PFSK-1 (cell line): ENCODE measurements around the gene CDH8.

Source experiments
- FOXP2 ChIP-seq: optimal IDR thresholded peaks from 2 replicates; pipeline ENCODE3; 2011; ENCODE audit warnings: borderline replicate concordance, control low read depth, inconsistent platforms; ENCODE audit not compliant: insufficient read depth; ENCODE audit errors: extremely low read length, extremely low read depth
- POLR2AphosphoS5 ChIP-seq: IDR thresholded peaks from 2 replicates; pipeline ENCODE4 v1.6.1; 2012; ENCODE audit warnings: low read depth, mild to moderate bottlenecking, control low read depth, low read length, moderate library complexity
- REST ChIP-seq, 2 experiments: IDR thresholded peaks; 2 replicates each; pipeline versions ENCODE4 v1.6.1 to v1.8.0; 2011 to 2012; ENCODE audit warnings: low read depth in 2 of 2, low read length in 2 of 2, control low read depth in 1 of 2, inconsistent platforms in 1 of 2, mild to moderate bottlenecking in 1 of 2, moderate library complexity in 1 of 2; ENCODE audit not compliant: insufficient read depth in 1 of 2
- SIN3A ChIP-seq: IDR thresholded peaks from 2 replicates; pipeline ENCODE4 v1.6.1; 2012; ENCODE audit warnings: mild to moderate bottlenecking, low read length, moderate library complexity, borderline replicate concordance; ENCODE audit not compliant: insufficient read depth
- TAF1 ChIP-seq: IDR thresholded peaks from 2 replicates; pipeline ENCODE4 v1.6.1; 2012; ENCODE audit warnings: low read length, control low read depth, borderline replicate concordance; ENCODE audit not compliant: insufficient read depth

Gene CDH8

GRCh38 chr16:61923629-61924028, 112.6 kb downstream of the CDH8 start:
- no peak for TF ChIP-seq TAF1
- TF ChIP-seq POLR2AphosphoS5, result no peak
- TF ChIP-seq REST (IDR thresholded peaks at IDR 0.05; ENCODE audit: insufficient read depth in 1 of 2, low read depth in 2 of 2, low read length in 2 of 2), result no peak
- TF ChIP-seq FOXP2, result no peak
- no peak for TF ChIP-seq SIN3A

DNA sequence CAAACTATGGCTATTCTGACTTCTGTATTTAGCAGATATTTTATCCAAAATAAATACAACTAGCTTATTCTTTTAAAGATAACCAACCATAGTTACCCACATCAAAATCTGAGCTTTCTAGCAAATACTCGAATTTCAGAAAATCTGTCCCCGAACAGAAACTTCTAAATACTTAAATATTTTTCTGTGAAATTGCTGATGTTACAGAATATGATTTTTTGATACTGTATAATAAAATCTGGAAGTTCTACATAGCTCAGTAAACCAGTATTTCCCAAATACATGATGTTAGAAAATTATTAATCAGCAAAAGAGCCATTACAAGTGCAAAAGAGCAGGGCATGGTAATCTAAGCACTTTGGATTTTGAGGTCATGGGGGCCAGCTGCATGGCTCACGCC, 114.9 kb downstream of the CDH8 start:
- TF ChIP-seq POLR2AphosphoS5 (no peak), SIN3A (no peak), TAF1 (no peak), REST (IDR thresholded peaks at IDR 0.05; ENCODE audit: insufficient read depth in 1 of 2, low read depth in 2 of 2, low read length in 2 of 2) (no peak), FOXP2 (no peak)

DNA sequence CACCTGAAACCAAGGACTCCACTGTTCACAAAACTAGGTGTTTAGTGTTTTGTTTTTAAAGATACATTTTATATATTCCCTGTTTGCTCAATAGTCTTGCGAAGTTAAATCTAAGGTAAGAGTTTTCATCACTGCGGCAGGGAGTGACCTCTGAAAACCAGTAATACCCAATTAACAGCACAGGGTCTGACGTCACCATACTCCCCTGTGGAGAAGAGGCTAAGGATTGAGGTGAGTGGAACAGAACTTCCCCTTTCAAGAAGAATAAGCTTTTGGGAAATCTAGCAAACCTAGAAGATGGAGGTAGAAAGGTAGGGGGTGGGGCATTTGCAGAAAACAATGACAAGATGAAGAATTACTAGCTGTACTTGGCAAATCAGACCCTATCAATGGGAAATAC, 120.7 kb downstream of the CDH8 start:
- TF ChIP-seq SIN3A (no peak), POLR2AphosphoS5 (no peak), FOXP2 (no peak), TAF1 (no peak), REST (IDR thresholded peaks at IDR 0.05; ENCODE audit: insufficient read depth in 1 of 2, low read depth in 2 of 2, low read length in 2 of 2) (no peak)

DNA sequence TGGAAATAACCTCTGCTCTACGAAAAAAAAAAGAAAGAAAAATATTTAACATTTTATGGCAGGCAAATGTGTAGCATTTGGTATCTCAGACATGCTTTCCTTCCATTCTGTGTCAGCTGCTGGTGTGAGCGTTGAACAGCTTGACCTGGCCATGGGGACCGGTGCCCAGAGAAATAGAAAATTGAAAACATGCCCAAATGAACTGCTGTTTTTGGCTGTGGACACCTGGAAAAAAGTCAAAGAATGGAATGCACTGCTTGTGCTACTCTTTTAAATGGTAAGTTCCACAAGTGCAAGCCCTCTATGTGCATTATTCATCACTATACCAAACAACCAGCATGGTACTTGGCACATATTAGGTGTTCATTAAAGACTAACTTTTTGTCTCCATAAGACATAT, 127.2 kb downstream of the CDH8 start:
- TF ChIP-seq SIN3A (no peak), TAF1 (no peak), POLR2AphosphoS5 (no peak), FOXP2 (no peak), REST (IDR thresholded peaks at IDR 0.05; ENCODE audit: insufficient read depth in 1 of 2, low read depth in 2 of 2, low read length in 2 of 2) (no peak)

GRCh38 chr16:61908426-61908825, 127.8 kb downstream of the CDH8 start:
- TF ChIP-seq POLR2AphosphoS5 (no peak), SIN3A (no peak), REST (IDR thresholded peaks at IDR 0.05; ENCODE audit: insufficient read depth in 1 of 2, low read depth in 2 of 2, low read length in 2 of 2) (no peak), FOXP2 (no peak), TAF1 (no peak)
